HUES6 (cell line): Measurements from ENCODE around the gene FCHSD1.
"Not testable (repeated sequence)": the region's sequence is repeated elsewhere in the genome, so short reads cannot be mapped to it uniquely, and the experiment has no call there.

ENCODE experiments used
- H3K27ac ChIP-seq: 2 replicates; pipeline ENCODE4 v1.7.0; 2013; ENCODE audit warnings: low read depth, mild to moderate bottlenecking, low read length, inconsistent platforms
- H3K27me3 ChIP-seq: 2 replicates; pipeline ENCODE4 v1.6.1; 2013; ENCODE audit warnings: low read length; ENCODE audit not compliant: control insufficient read depth, insufficient read depth
- H3K36me3 ChIP-seq: 2 replicates; pipeline ENCODE4 v1.6.1; 2013; ENCODE audit warnings: low read length; ENCODE audit not compliant: control insufficient read depth, insufficient read depth
- H3K4me1 ChIP-seq: 2 replicates; pipeline ENCODE4 v1.6.1; 2013; ENCODE audit warnings: low read length; ENCODE audit not compliant: control insufficient read depth, insufficient read depth
- H3K4me3 ChIP-seq: 2 replicates; pipeline ENCODE4 v1.5.1; 2013; ENCODE audit warnings: low read depth, low read length
- H3K9ac ChIP-seq: one replicate; pipeline ENCODE4 v1.6.1; 2013; ENCODE audit warnings: mild to moderate bottlenecking, low read length
- H3K9me3 ChIP-seq: 2 replicates; pipeline ENCODE4 v1.6.1; 2013; ENCODE audit warnings: low read depth, low read length; ENCODE audit not compliant: control insufficient read depth, insufficient read depth

Gene FCHSD1

GRCh38 chr5:141611289-141611688 is 39.9 kb downstream of the FCHSD1 start:
- H3K27me3 ChIP-seq, result no peaks in the 10 kb centered on the region
- H3K36me3 ChIP-seq, result no peaks in the 10 kb centered on the region
- H3K27ac ChIP-seq, result no peak overlapping the region
- H3K9ac ChIP-seq, result no peak overlapping the region
- peaks cover 18% of the 10 kb centered on the region for H3K4me1 ChIP-seq
- H3K4me3 ChIP-seq, result no peak overlapping the region
- H3K9me3 ChIP-seq, result no peaks in the 10 kb centered on the region

- not testable (repeated sequence) for H3K4me3 ChIP-seq, H3K9ac ChIP-seq, H3K27me3 ChIP-seq, H3K36me3 ChIP-seq, H3K9me3 ChIP-seq, H3K27ac ChIP-seq
- H3K4me1 ChIP-seq, result peaks cover 23% of the 10 kb centered on the region
Observed at GRCh38 chr5:141609921-141610320, 41.3 kb downstream of the FCHSD1 start.

- no peak overlapping the region for H3K9ac ChIP-seq
- no peaks in the 10 kb centered on the region for H3K27me3 ChIP-seq
- no peak overlapping the region for H3K4me3 ChIP-seq
- H3K36me3 ChIP-seq, result no peaks in the 10 kb centered on the region
- H3K9me3 ChIP-seq, result no peaks in the 10 kb centered on the region
- no peak overlapping the region for H3K27ac ChIP-seq
- H3K4me1 ChIP-seq, result peaks cover 16% of the 10 kb centered on the region
Observed at GRCh38 chr5:141609044-141609443, 42.2 kb downstream of the FCHSD1 start.

- Histone ChIP-seq H3K9ac (no peak overlapping the region), H3K4me1 (peaks cover 12% of the 10 kb centered on the region), H3K27me3 (no peaks in the 10 kb centered on the region), H3K4me3 (no peak overlapping the region), H3K36me3 (no peaks in the 10 kb centered on the region), H3K9me3 (no peaks in the 10 kb centered on the region), H3K27ac (no peak overlapping the region)
Observed at GRCh38 chr5:141608557-141608956, 42.7 kb downstream of the FCHSD1 start.

- Histone ChIP-seq H3K27me3 (no peaks in the 10 kb centered on the region), H3K9ac (no peak overlapping the region), H3K4me1 (peaks cover 7% of the 10 kb centered on the region), H3K4me3 (no peak overlapping the region), H3K9me3 (no peaks in the 10 kb centered on the region), H3K36me3 (no peaks in the 10 kb centered on the region), H3K27ac (no peak overlapping the region)
Observed at GRCh38 chr5:141608046-141608445, 43.2 kb downstream of the FCHSD1 start.

GRCh38 chr5:141605523-141606277 is 45.5 kb downstream of the FCHSD1 start:
- Histone ChIP-seq H3K27ac (no peak overlapping the region), H3K4me3 (no peak overlapping the region), H3K9ac (no peak overlapping the region), H3K9me3 (no peaks in the 10 kb centered on the region), H3K36me3 (no peaks in the 10 kb centered on the region), H3K4me1 (peaks cover 5% of the 10 kb centered on the region; the same call in 1 of the 2 replicates), H3K27me3 (no peaks in the 10 kb centered on the region)

- no peak overlapping the region for H3K4me3 ChIP-seq
- H3K27ac ChIP-seq, result no peak overlapping the region
- H3K36me3 ChIP-seq, result no peaks in the 10 kb centered on the region
- no peaks in the 10 kb centered on the region for H3K9me3 ChIP-seq
- no peak overlapping the region for H3K9ac ChIP-seq
- peaks cover 5% of the 10 kb centered on the region; the same call in 1 of the 2 replicates for H3K4me1 ChIP-seq
- H3K27me3 ChIP-seq, result no peaks in the 10 kb centered on the region
Observed at GRCh38 chr5:141603923-141604717, 47.1 kb downstream of the FCHSD1 start.

- Histone ChIP-seq H3K4me1 (peaks cover 5% of the 10 kb centered on the region; the same call in 1 of the 2 replicates), H3K27ac (no peak overlapping the region), H3K4me3 (no peak overlapping the region), H3K9ac (no peak overlapping the region), H3K36me3 (no peaks in the 10 kb centered on the region), H3K27me3 (no peaks in the 10 kb centered on the region), H3K9me3 (no peaks in the 10 kb centered on the region)
Observed at GRCh38 chr5:141602606-141603005, 48.6 kb downstream of the FCHSD1 start.

- H3K4me1 ChIP-seq, result no peaks in the 10 kb centered on the region
- H3K27ac ChIP-seq, result no peak overlapping the region
- H3K27me3 ChIP-seq, result no peaks in the 10 kb centered on the region
- H3K9ac ChIP-seq, result no peak overlapping the region
- no peak overlapping the region for H3K4me3 ChIP-seq
- peaks cover 4% of the 10 kb centered on the region; the same call in 1 of the 2 replicates for H3K36me3 ChIP-seq
- no peaks in the 10 kb centered on the region for H3K9me3 ChIP-seq
Observed at GRCh38 chr5:141598391-141599345, 52.5 kb downstream of the FCHSD1 start.

GRCh38 chr5:141597814-141598213 is 53.4 kb downstream of the FCHSD1 start:
- Histone ChIP-seq H3K9me3 (no peaks in the 10 kb centered on the region), H3K4me3 (no peak overlapping the region)

More at GRCh38 chr5:141597814-141598213, 53.4 kb downstream of the FCHSD1 start:
- Histone ChIP-seq H3K4me1 (no peaks in the 10 kb centered on the region), H3K9ac (no peak overlapping the region), H3K36me3 (peaks cover 4% of the 10 kb centered on the region; the same call in 1 of the 2 replicates), H3K27me3 (no peaks in the 10 kb centered on the region), H3K27ac (no peak overlapping the region)
